PC-9 (cell line): Measurements from ENCODE around the gene RCC2.

Experiments
- EZH2 ChIP-seq: fragments of 200-600 bp; sonication (generic); IDR thresholded peaks from 2 replicates; pipeline ENCODE4 v1.8.0; 2017; ENCODE audit warnings: antibody characterized with exemption, low read depth
- TF ChIP-seq, protein P1 (sequence below): fragments of 200-600 bp; sonication (generic); conservative IDR thresholded peaks from 2 replicates; pipeline ENCODE4 v1.6.1; 2017; ENCODE audit warnings: mixed run types, antibody characterized with exemption, mild to moderate bottlenecking, moderate library complexity

DNA sequence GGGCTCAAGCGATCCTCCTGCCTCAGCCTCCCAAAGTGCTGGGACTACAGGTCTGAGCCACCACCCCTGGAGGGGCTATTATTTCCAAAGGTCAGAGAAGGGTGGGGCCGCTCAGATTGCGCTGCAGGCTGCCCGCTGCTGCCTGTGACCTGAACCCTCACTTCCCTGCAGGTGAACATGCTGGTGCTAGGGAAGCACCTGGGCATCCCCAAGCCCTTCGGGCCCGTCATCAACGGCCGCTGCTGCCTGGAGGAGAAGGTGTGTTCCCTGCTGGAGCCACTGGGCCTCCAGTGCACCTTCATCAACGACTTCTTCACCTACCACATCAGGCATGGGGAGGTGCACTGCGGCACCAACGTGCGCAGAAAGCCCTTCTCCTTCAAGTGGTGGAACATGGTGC, 76.1 kb downstream of the RCC2 start:
- TF ChIP-seq, protein P1, sequence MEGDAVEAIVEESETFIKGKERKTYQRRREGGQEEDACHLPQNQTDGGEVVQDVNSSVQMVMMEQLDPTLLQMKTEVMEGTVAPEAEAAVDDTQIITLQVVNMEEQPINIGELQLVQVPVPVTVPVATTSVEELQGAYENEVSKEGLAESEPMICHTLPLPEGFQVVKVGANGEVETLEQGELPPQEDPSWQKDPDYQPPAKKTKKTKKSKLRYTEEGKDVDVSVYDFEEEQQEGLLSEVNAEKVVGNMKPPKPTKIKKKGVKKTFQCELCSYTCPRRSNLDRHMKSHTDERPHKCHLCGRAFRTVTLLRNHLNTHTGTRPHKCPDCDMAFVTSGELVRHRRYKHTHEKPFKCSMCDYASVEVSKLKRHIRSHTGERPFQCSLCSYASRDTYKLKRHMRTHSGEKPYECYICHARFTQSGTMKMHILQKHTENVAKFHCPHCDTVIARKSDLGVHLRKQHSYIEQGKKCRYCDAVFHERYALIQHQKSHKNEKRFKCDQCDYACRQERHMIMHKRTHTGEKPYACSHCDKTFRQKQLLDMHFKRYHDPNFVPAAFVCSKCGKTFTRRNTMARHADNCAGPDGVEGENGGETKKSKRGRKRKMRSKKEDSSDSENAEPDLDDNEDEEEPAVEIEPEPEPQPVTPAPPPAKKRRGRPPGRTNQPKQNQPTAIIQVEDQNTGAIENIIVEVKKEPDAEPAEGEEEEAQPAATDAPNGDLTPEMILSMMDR, result no peak
- no peak for TF ChIP-seq EZH2
